Activated gamma-delta T cell (primary cell): ENCODE data around the gene PMS1.
"Not testable (repeated sequence)": the region's sequence is repeated elsewhere in the genome, so short reads cannot be mapped to it uniquely, and the experiment has no call there.

Experiments used
- DNase-seq: peaks from one replicate; lab custom pipeline; 2025; lab: John Stamatoyannopoulos, UW

PMS1 gene

DNA sequence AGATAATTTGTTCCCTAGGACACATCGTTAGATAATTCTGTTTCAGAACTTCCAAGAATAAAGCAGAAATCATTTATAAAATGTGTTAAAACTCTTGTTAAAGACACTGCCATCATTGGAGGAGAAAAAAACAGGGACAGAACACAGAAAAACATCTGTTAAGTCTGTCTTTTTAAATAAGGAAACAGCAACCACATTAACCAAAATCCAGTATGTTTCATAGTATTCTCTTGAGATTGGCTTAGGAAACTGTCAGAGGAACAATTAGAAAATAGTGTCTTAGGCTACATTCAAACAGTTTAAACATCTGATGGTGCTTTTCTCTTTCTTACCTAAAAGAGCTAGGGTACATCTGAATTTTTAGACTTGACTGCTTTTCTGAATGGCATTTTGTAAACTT, 81.6 kb downstream of the PMS1 start:
- no peak for DNase-seq

DNA sequence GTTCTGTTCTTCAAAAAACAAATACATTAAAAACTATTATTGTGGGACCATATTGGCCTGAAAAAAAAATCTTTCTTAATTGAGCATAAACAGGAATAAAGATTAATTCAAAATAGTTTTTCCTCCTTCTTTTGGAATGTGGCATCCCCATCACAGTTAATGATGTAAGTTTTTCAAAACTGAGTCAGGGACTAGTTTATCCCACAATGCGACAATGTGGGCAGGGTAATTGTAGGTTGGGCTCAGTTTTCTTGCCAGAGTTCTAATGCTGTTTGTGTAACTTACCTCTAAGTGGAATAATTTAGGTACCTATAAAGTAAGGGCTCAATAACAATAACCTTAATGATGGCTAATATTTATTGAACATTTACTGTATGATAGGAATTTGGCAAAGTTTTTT, 82.0 kb downstream of the PMS1 start:
- DNase-seq = no peak

DNA sequence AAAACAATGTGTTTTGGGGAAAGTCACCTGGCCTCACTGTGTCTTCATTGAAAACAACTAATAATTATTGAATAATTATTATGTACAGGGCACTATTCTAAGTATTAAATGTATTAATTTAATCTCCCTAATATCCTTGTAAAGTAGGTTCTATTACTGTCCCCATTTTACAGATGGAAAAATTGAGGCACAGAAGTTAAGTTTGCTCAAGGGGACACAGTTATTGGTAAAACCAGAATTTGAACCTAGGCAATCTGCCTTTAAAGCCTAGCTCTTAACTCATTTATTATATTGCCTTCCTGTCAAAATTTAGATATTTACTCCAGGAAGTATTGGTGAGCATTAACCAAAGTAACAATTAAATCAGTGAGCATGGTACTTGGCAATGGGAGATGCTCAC, 84.6 kb downstream of the PMS1 start:
- DNase-seq = no peak

DNA sequence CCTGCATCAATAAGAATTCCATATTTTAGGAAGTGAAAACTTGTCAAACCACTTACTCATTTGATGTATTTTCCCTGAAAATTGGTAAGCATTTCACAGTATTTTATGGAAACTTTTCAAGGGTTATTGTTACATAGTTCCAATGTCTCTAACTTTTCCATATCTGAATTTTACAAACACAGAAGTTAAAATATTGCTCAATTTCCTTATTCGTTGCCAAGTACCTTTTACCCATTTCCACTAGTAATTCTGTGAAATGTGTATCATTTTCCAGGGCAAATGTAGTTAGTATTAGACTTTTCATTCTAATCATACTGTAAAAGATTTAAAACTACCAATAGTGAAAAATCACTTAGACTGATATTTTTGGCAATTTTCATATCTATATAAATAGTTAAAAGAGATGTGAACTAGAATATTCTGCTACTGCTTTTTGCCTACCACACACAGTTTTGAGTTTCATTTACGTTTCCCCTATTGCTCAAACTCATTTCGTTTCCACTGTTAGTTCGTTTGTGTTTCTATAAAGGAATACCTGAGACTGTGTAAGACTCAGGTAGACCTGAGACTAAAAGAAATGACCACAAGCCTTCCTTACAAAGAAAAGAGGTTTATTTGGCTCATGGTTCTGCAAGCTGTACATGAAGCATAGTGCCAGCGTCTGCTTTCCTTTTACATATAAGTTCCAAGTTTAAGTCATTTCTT, 86.3 kb downstream of the PMS1 start:
- DNase-seq = no peak

DNA sequence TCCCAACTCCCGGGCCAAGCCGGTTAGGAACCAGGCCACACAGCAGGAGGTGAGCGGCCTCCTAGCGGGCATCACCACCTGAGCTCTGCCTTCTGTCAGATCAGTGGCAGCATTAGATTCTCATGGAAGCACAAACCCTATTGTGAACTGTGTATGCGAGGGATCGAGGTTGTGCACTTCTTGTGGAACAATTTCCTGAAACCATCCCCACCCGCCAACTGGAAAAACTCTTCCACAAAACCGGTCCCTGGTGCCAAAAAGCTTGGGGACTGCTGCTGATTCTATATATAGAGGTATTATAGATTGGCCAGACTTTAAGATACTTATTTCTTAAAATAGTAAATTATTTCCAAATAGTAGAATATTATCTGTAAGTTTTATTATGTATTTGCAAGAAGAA, 89.4 kb downstream of the PMS1 start:
- no peak for DNase-seq

DNA sequence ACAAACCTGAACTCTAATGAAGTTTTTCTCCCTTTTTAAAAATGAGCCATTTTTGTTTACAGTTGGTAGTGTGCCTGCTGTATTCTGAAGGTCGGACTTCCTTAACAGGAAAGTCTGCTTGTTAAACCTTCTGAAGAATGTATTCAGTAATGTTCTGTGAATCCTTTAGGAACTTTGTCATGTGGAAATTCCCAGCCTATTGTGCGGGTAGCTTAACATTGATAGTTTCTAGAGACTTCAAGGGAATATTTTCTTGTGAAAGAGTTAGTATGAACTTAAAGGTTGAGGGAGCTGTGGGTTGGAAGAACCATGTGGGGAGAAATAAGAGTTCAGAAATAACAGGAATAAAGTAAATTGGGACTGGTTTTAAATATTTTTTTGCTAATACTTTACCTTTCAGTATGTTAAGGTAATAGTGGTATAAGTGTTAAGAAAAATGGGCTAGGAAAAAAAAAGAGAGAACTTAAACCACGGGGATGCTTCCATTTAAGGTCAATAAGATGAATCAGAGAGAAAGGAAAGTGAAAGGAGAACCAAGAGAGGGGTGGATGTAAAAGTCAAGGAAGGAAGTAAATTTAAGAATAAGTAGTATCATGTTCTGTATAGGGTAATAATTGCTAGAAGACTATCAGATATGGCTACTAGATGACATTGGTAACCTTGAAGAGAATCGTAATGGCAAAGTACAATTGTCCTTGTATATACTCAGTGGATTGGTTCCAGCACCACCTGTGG, 90.5 kb downstream of the PMS1 start:
- no peak for DNase-seq

DNA sequence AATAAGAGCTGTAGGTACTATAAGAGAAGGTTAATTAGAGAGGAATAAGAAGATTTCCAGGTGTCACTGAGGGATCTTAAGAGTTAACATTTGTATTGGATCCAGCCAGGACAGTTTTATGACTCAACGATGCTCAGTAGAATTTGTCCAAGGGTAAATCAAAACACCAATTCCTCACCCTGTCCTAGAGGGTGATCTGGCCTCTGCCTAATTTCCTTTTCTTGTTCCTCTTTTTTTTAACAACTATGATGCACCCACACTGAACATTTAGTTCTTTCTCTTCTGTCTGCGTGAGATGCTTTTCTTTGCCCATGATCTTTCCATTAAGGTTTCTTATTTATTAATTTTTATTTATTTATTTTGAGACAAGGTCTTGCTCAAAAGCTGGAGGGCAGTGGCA, 92.0 kb downstream of the PMS1 start:
- no peak for DNase-seq

DNA sequence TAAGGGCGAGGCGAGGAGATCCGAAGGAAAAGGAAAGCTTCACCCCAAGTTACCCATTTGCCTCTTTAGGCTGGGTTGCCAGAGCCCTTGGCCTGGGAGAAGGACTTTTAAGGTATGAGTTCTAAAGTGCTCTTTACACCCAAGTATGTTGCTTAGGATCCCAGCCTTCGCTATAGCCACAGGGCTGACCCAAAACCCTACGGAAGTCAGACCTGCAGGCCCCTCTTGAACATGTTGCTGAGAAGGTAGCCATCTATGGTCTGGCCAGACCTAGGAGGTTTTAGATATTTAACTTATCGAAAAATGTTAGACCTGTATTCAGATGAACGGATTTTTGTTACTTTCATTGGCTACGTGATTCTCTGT, 95.4 kb downstream of the PMS1 start:
- no peak for DNase-seq

DNA sequence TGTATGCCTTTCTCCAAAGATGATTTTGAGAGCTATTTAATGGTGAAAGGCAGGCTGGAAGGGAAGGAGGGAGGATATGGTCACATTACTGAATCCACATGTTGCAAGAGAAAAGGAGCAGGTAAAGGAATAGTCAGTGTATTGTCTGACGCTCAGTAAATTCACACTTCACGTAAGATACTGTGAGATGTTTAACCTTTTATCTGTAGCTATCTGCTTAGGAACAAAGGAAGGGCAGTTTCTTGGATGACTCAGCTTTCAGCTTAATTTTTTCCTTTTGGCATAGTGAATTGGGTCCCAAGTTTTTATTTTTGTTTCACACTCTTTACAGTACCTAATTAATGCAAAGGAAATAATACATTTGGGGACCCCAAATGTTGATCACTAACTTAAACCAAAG, 96.2 kb downstream of the PMS1 start:
- DNase-seq = no peak

DNA sequence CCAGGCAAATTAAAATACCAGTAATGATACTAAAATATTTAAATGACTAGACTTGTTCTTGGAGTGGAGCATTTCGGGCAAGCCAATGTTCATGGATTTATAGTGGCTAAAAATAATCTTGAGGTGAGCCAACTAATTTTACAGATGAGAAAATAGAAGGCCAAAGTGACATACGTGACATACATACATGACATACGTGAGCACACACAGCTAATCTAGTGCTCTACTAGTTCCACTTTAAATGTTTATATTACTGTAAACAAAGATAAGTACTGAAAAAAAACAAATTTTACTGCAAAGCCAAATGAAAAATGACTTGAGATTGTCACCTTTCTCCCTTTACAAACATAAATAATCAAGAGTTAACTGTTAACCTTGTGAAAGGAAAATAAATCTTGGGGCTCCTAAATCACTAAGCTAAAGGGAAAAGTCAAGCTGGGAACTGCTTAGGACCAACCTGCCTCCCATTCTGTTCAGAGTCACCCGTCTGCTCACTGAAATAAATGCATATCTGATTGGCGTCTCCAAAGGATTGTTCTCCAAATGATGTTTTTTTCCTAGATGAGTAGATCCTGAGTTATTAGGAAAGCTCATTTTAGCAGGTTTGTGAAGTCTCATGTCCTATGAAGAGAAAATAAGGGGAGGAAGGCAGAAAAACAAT, 96.7 kb downstream of the PMS1 start:
- no peak for DNase-seq

DNA sequence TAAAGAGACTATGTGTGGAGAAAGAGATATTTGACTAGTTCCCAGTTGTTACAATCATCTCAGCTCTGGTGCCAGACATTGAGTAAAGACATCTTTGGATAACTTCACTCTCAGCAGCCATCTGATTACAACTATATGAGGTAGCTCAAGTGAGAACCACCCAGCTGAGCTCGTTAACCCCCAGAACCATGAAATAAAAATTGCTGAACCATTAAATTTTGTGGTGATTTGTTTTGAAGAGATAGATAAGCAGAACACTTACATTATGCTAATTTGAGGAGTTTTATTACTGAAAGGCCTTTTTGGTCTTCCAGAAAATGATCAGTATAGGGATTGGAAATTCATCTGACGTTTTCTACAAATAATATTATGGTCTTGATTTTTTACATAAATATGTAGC, 101.1 kb downstream of the PMS1 start:
- no peak for DNase-seq

DNA sequence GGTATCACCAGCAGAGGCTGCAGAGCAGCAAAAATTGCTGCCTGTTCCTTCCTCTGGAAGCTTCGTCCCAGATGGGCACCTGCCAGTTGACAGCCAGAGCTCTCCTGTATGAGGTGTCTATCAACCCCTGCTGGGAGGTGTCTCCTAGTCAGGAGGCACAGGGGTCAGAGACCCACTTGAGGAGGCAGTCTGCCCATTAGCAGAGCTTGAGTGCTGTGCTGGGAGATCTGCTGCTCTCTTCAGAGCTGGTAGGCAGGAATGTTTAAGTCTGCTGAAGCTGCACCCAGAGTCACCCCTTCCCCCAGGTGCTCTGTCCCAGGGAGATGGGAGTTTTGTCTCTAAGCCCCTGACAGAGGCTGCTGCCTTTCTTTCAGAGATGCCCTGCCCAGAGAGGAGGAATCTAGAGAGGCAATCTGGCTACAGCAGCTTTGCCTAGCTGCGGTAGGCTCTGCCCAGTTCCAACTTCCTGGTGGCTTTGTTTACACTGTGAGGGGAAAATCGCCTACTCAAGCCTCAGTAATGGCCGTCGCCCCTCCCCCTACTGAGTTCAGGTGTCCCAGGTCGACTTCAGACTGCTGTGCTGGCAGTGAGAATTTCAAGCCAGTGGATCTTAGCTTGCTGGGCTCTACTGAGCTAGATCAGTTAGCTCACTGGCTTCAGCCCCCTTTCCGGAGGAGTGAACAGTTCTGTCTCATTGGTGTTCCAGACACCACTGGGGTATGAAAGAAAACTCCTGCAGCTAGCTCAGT, 108.5 kb downstream of the PMS1 start:
- DNase-seq = not testable (repeated sequence)

DNA sequence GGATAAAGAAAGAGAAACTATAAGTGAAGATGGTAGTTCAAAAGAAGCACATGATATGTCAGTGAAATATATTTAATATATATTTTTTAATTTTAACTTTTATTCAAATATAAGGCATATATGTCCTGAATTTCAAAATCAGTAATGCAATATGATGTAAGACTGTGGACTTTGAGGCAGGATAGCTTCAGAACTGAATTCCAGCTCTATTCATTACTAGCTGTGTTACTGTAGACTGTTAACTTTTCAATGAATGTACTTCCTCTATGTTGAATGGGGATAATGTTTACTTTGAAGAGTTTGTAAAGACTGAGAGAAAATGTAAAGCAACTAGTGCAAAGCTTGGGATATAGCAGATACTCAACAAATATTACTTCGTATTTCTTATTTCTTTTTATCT, 112.6 kb downstream of the PMS1 start:
- DNase-seq = no peak

DNA sequence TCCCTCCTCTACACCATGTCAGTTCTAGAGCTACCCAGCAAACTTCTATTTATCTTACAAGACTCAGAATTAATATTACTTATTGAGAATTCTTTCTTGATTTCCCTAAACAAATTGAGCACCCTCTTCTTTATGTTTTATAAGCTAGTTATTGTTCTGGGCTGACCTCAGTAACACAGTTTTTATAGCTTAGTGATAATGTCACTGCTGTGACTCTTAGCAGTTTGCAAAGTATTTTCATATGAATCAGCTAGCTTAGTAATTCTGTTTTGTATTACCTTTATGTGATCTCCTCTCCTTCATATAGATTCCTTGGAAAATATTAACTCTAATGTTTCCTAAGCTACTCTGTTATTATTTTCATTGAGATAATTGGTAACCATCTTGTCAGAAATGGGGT, 114.9 kb downstream of the PMS1 start:
- no peak for DNase-seq

DNA sequence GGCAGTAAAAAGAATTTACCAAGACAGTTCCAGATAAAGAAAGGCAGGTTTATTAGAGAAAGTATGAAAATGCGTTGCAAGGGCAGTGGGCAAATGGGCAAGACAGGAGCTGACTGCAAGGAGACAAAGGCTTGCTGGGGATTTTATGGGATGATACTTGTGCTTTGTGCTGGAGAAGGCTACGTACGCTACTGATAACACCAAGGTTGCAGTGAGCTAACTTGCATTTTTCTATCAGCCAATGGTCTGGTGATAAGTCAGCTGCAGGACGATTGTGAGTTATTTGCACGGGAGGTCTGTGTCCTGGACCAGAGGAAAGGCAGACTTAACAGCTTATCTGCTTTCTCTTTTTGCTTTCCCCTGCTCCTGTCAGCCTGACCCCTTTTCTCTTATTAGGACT, 116.5 kb downstream of the PMS1 start:
- no peak for DNase-seq

DNA sequence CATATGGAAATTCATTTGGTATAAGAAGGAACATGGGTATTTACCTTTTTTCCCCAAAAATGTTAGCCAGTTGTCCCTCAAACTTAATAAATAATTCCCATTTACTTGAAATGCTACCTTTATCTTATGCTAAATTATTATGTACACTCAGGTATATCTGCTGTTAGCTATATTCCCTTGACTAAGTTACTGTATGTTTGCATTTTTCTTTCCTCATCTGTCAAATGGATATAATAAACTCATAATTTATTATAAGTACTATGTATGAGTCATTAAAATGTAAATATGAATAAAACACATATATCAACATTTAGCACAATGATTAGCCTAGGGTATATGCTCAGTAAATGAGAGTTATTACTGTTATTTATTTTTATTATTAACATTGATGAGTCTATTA, 117.4 kb downstream of the PMS1 start:
- no peak for DNase-seq

DNA sequence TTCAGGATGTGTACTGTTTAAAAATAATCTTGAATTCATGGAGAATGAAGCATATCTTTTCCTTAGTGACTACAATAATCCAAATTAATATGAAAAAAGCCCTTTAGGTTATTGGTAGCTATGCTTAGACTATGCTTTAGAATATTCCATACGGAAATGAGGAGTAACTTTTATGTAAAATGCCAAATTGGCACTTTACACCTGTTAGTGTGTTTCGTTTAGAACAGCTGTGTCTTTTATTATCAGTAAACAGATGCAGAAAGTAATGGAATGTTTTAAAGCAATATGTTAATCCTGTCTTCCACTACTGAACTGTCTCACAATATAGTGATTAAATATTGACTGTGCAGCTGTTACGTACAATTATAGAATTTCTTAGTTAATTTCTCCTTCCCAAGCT, 129.6 kb downstream of the PMS1 start:
- no peak for DNase-seq

DNA sequence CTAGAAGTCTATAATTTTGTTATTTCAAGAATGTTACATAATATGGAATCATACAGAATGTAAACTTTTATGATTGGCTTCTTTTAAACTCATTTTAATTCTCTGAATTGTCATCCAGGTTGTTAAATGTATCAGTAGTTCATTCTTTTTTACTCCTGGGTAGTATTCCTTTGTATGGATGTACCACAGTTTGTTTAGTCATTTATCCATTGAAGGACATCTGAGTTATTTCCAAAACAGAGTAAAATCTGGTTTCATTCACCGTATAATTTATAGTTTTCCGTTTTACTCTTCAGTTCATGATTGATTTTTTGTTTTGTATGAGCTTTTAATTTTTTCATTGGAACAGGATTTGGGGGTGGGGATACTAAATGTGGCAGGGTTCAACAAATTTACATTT, 132.4 kb downstream of the PMS1 start:
- DNase-seq = no peak
